DMS53 treated with DMSO at 0.1 percent for 48 hours (cell line): ENCODE data around the gene ALPG.
A peak's percentile ranks its signal among the peaks of the same experiment; 100 is the strongest.
"Not testable (repeated sequence)": the region's sequence is repeated elsewhere in the genome, so short reads cannot be mapped to it uniquely, and the experiment has no call there.

Source experiments
- DNase-seq: peaks from one replicate; lab custom pipeline; 2025; ENCODE audit not compliant: unreplicated experiment; lab: John Stamatoyannopoulos, UW

The ALPG gene

DNA sequence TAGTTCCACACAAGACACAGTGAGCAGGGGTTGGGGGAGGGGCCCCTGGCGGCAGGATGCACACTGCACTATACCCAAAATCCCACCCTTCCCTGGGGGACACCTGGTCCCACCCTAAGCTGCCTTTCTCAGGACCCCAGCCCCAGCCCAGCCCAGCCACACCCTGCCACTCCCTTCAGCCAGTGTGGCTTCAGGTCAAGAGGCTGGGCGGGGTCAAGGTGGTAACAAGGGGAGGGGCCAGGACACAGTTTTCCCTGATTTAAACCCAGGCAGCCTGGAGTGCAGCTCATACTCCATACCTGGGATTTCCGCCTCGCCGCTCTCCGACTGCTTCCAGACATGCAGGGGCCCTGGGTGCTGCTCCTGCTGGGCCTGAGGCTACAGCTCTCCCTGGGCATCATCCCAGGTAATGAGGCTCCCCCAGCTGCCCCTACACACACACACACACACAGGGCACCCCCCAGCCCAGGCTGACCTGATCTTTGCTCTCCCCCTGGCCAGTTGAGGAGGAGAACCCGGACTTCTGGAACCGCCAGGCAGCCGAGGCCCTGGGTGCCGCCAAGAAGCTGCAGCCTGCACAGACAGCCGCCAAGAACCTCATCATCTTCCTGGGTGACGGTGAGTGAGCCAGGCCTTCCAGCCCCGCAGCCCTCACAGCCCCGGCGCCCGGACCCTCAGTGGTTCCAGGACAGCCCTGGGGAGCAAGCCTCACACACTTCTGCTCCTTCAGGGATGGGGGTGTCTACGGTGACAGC lies at the start of gene ALPG:
ALPG (plus strand) TSS at position 289 of the 755 bp plus-strand sequence; CDS start at position 340, 51 bp downstream.
- no peak for DNase-seq

DNA sequence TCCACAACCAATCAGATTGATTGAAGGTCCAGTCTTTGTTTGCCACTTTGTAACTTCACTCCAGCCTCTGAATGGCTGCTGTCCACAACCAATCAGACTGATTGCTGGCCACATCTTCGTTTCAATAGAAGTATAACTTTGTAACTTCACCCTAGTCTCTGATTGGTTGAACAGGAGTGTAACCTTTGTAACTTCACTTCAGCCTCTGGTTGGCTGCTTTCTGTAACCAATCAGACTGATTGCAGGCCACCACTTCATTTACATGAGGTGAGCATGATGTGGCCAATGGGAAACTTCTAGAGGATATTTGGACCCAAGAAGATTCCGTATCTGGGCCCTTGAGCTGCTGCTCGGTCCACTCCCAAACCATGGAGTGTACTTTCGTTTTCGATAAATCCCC lies 45.0 kb upstream of the ALPG start:
- no peak for DNase-seq

DNA sequence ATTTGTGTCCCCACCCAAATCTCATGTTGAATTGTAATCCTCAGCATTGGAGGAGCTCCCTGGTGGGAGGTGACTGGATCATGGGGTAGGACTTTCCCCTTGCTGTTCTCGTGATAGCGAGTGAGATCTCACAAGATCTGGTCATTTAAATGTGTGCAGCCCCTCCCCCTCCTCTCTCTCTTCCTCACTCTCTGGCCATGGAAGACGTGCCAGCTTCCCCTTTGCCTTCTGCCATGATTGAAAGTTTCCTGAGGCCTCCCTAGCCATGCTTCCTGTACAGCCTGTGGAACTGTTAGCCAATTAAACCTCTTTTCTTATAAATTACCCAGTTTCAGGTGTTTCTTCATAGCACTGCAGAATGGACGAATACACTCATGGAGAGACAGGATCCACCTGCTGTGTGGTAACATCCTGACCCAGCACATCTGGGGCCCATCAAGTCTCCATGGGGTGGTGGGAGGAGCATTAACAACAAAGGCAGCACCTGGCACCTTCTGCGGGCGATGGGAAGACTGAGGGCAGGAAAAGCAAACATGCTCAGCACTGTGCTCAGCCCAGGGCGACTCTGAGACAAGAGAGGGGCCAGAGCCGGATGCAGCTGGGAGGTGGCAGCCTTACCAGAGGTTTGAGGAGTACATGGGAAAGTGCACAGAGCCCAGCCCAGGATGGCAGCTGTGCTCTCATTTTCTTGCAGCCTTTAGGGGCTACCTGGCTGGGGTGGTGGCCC lies 44.3 kb upstream of the ALPG start:
- DNase-seq, result peak; percentile 79

DNA sequence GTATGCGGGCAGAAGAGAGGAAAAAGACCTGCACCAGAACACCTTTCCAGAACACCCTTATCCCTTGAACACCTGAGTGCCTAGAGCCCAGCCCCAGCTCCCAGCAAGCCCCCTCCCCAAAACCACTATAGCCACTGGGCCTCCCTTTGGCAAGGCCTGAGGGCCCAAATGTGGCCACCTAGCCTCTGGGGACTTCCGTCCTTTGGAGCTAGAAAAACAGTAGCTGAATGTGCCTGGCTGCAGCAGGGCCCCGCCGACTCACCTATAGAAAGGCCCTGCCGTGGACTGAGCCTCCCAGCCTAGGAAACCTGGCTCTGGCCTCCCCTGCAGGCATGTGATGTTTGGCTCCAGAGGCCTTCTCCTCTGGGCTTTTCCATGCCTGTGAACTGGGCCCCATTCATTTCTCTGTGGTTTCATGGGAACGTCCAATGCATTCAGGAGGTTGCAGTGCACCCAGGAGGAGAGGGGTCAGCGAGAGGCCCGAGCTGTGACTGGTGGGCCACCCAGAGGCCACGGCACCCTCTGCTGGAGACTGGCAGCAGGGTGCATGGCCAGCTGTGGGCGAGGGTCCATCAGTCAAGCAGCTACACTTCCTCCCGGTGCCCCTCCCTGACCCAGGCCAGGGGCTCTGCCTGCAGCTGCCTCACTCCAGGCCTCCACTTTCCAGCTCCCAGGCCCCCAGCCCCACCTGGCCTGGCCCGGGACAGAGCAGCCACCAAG lies 43.4 kb upstream of the ALPG start:
- not testable (repeated sequence) for DNase-seq

DNA sequence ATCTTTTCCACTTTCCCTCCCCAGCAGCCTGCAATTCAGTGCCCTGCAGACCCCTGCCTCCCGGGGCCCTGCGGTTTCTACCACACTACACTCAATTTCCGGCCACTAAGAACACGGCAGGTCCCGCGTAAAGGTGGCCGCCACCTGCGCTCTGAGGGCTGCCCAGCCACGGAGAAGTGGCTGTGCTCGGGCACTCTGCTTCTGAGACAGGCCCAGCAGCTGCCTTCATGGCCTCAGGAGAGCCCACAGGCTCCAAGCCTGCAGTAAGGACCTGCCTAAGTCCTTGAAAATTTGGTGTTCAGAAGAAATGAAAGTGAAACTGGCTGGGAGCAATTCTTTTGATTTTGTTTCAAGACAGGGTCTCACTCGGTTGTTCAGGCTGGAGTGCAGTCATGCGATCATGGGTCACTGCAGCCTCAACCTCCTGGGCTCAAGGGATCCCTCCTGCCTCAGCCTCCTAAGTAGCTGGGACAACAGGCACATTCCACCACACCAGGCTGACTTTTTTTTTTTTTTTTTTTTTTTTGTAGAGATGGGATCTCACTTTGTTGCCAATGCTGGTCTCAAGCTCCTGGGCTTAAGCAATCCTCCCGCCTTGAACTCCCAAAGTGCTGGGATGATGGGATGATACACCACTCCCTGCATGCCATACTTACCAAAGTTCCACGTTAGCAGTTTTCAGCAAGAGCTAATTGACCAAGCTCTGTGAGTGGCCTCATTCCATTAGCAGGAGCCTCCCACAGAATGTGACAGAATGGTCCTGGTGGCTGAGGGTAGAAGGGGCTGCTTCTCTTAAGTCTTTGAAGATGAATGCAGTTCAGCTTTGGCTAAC lies 42.6 kb upstream of the ALPG start:
- DNase-seq, result no peak

DNA sequence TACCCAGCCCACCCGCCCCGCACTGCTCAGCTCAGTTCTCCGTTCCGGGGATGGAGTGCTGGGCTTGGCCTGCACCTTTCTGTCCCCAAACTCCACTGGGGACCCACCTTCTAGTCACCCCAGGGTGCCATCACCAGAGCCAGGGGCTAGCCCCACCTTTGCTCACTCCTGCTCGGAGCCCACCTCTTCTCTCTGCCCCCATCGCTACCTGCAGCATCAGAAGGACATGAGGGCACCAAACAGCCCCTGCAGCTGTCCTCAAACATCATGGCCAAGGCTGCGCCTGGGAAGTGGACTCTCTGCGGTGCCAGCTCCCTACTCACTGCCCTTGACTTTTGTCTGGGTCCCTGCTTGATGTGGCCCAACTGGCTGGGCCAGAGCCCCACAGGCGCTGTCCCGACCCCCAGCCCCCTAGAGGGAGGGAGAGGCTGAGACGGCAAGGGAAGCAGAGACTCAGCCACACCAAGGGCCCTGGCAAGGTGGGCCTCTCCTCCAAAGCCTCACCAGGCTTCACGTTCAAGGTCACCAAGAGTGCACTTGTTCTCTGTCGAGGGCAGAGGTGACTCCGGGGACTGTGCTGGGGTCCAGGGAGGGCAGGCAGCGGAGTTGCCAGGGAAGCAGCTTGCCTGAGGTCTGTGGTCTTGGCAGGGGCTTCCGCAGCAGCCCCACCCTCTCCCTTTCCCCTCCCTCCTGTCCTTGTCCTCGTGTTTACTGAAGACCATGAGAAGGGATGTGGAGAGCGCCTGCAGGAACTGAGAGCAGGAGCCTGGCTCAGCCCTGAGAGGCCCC lies 41.6 kb upstream of the ALPG start:
- not testable (repeated sequence) for DNase-seq

DNA sequence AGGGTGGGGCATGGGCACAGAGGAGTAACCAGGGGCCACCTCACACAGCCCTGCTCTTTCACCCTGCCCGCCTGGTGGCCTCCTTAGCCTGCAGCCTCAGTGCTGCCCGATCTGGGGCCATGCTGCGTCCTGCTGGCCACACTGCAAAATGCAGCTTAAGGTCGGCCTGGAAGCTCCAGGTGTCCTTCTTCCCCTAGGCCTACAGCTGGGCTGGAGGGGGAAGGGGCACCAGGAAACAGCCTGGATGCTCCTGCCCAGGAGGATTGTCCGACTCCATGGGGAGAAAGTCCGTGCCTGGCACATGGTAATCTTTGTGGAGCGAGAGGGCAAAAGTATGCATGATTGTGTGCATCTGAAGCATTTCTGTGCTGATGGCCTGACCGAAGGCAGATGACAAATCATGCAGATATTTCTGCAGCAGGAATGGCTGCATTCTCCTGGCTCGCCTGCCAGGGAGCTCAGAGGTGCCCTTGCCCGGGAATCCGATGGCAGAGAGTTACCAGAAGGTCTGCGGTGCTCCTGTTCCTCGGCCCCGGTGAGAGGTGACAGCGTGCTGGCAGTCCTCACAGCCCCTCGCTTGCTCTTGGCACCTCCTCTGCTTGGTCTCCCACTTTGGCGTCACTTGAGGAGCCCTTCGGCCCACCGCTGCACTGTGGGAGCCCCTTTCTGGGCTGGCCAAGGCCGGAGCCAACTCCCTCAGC lies 40.9 kb upstream of the ALPG start:
- peak; percentile 24 for DNase-seq

DNA sequence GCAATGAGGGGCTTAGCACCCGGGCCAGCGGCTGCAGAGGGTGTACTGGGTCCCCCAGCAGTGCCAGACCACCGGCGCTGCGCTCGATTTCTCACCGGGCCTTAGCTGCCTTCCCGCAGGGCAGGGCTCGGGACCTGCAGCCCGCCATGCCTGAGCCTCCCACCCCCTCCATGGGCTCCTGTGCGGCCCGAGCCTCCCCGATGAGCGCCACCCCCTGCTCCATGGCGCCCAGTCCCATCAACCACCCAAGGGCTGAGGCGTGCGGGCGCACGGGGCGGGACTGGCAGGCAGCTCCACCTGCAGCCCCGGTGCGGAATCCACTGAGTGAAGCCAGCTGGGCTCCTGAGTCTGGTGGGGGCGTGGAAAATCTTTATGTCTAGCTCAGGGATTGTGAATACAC lies 40.2 kb upstream of the ALPG start:
- not testable (repeated sequence) for DNase-seq

DNA sequence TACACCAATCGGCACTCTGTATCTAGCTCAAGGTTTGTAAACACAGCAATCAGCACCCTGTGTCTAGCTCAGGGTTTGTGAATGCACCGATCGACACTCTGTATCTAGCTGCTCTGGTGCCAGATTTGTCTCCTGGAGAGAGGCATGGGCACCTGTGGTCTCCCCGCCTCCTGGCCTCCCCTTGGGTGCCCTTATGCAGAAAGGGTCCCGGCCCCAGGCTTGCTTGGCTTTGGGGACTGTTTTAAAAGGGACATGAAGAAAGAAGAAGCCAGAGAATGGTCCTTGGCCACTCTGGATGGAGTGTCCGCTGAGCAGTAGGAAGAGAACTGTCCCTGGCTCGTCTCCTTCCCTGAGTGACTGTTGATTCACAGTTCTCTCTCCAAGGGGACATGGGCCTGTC lies 39.6 kb upstream of the ALPG start:
- no peak for DNase-seq

DNA sequence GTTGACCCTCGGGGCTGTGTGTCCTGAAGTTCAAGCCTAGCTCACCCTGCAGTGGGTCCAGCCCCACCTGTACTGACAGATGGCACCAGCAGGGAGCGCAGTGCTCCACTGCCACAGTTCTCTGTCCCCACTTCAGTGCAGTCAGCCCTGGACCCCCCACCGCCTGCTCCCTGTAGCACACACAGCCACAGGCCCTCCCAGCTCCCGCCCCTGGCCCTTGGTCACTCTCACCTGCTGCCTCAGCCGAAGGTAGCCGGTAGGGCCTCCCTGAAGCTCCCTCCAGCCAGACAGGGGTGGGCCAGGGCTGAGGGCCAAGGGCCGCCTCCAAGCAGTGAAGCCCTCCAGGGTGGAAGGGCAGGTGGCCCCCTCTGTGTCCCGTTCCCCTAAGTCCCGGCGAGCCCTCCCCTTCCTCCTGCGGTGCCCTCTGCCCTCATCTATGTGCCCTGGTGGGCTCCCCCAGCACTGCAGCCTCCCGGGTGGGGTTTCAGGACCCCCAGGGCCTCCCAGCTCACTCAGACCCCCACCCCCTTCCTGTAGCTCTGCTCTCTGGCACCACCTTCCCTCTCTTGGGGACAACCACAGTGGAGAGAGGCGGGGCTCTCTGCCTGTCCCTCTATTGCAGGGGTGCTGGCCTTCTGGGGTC lies 38.9 kb upstream of the ALPG start:
- DNase-seq, result no peak

DNA sequence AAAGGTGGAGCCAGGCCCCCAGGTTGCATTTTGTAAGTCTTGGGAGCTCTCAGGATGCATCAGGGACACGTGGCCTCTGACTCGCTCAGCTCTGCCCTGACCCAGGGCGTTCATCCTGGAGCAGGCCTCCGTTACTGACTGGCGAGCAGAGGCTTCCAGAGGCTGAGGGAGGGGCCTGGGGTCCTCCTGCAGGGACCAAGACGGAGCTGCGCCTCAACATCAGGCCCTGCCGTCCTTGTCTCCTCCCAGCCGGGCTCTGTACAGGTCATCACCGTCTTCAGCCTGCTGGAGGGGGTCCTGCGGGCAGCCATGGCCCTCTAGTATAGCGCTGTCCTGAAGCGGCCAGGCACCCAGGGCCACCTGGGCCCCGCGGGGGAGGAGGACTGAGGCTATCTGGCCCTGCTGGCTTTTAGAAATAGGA lies 38.3 kb upstream of the ALPG start:
- DNase-seq, result no peak

DNA sequence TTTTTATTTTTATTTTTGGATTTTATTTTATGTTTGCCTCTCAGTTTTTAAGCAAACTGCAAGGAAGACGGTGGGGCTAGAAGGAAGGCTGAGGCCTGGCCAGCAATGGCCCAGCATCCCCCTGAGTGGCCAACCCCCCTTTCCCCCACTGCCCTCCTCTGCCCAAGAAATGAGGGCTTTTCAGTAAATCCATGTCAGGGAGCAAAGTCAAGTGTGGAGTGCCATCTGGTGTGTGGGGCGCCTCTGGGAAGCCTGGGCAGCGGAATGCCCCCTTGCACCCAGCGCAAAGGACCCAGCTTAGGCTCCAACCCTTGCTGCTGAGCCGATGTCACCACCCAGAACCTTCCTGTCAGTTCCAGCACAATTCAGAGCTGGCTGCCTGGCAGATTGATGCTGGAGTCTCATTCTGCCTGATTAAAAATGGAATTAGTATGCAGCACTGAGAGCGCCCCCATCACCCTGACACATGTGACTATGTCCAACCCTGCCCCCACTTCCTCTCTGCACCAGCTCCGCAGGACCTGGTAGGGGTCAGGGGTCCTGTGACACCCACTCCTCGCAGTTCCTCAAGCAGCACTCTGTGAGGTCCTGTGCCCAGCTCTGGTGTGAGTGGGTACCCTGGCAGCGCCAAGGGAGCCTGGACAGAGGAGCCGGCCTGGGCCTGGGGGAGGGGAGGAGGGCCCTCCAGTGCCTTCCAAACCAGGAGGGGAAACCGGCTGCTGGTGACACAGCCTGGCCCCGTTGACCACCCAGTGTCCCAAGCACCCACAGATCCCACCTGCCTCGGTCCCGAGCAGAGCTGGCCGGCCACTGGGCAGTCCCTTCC lies 37.3 kb upstream of the ALPG start:
- no peak for DNase-seq

DNA sequence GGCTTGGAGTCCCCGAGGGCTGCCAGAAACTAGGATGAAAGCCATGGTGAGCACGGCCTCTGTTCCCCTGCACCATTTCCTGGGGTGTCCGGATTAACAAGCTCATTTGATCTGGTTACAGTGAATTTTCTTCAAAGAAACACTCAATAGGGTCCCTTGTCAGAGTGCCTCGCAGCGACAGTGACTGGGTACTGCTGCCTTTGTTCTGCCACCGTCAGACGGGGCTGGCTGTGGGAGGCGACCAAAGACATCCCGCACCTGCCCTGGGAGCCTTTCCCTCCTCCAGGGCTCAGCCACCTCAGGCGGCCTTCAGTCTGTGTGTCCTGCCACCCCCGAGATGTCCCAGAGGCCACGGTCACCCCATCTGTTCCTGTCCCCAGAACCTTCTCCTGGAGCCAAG lies 36.6 kb upstream of the ALPG start:
- not testable (repeated sequence) for DNase-seq

DNA sequence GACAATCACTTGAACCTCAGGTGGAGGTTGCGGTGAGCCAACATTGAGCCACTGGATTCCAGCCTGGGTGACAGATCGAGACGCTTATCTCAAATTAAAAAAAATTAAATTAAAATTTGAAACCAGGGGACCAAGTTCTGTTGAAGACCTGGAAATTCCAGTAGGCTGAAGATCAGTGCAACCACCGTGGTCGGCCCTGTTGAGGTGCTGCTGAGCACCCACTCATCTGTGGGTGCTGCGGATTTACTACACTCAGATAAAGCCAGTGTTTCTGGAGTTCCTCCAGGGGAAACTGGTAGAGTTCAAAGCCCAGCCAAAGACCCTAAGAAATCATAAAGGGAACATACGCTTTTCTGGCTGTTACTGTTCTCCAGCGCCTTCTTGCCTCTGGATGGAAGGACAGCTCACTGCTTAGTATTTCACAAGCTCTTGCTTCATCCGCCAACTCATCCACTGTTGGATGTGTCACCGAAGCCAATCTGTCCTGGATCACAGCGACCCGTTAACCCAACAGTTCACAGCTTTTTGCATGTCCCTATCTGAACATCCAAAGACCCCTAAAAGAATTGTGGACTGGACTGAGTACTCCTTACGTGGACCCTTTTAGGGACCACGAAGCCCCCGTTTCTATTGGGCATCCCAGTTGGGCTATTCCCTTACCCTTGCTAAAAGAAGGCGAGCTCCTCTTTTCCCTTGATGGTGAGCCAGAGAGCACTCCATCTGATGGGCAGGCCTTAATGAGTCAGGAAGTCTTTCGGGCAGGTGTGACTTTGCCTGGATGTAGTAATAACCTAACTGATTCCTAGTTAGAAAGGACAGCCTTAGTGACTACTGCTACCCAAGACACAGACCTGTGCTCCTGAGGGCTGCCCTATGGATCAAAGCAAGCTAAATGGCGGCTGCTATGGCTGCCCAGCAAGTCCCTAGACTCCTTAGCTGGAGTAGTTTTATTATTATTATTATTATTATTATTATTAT lies 34.1 kb upstream of the ALPG start:
- no peak for DNase-seq

DNA sequence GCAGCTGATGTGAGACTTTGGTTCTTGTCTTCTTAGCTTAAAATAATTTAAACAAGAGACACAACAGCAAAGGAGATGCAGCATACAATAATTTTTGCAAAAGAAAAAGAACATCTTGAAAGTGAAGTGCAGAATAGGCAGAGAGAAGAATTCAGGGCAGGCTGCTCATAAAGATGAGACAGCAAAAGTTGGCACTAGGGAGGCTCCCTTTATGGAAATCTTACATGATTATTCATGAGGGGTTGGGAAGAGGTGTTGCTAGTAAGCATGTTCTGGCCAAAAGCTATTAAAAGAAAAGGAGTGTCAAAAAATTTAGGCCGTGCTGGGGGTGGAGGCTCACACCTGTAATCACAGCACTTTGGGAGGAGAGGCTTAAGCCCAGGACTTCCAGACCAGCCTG lies 32.3 kb upstream of the ALPG start:
- DNase-seq, result no peak

DNA sequence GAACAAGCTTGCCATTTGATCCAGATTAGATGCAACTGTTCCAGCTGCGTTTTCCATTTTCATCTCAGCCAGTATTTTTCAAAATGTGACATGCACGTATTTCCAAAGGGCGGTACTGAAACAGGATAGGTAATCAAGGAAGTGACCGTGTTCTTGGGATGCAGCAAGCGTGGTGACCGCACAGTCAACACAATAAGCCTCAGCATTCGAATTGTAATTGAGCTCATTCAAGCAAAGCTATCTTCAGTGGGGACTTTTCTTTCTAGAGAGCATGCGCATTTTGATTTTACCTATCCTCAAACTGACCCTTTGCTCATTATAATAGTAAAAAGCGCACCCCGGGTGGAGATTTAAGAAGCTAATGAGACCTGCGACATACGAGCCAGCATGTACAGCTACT lies 31.5 kb upstream of the ALPG start:
- DNase-seq, result no peak

DNA sequence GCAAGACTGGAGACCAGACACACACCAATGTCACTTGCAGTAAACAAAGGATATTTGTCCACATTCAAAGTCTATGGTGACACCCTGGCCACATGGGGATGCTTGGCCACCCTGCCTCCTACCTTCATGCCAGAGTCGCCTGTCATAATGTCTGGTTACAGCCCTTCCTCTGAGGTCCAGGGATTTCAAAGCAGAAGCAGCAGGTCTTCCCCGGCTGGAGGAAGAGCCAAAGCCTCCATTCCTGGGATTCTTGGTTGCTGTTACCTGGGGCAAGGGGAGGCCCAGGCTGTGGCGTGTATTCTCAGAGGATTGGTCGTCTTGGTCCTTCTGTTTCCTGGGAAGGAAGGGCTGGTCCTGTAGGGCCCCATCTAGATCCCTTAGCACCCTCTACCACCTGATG lies 30.4 kb upstream of the ALPG start:
- no peak for DNase-seq
